A673 (cell line): ENCODE measurements around the gene PLA2G6. TPM values are rescaled to one million over a fixed set of nuclear protein-coding genes. Genes with fewer than 3 reads are reported as not detected.

Experiments
- BruUV-seq: library from RNA; stranded (reverse); fragments of 400-500 nt; replicated peaks from 2 replicates; lab custom pipeline; 2021; lab: Mats Ljungman, UMichigan
- CTCF ChIA-PET: fragments of 300-600 bp; sonication (Branson Sonifier 250); formaldehyde crosslinking; loops from one replicate; lab custom pipeline; 2022; ENCODE audit warnings: antibody characterized with exemption; lab: Charles Lee
- POLR2A ChIA-PET: fragments of 300-600 bp; sonication (Branson Sonifier 250); formaldehyde crosslinking; loops from one replicate; lab custom pipeline; 2022; ENCODE audit warnings: antibody characterized with exemption; ENCODE audit not compliant: low non-redundant PET; lab: Charles Lee
- DNase-seq: peaks from one replicate; pipeline ENCODE4 v3.0.0-alpha.2; 2015; ENCODE audit warnings: low spot score
- H3K27ac ChIP-seq: fragments of 200-600 bp; sonication (generic); 2 replicates; pipeline ENCODE4 v1.5.1; 2016; ENCODE audit warnings: mixed run types, low read depth, mild to moderate bottlenecking, mixed read lengths, antibody characterized with exemption, low read length; ENCODE audit not compliant: poor library complexity, severe bottlenecking
- H3K27me3 ChIP-seq: fragments of 200-600 bp; sonication (generic); replicated peaks from 2 replicates; pipeline ENCODE4 v1.6.1; 2017; ENCODE audit warnings: mixed run types, low read depth, mild to moderate bottlenecking, mixed read lengths, antibody characterized with exemption, low read length; ENCODE audit not compliant: insufficient read depth, poor library complexity
- H3K36me3 ChIP-seq: fragments of 200-600 bp; sonication (generic); 2 replicates; pipeline ENCODE4 v1.6.1; 2016; ENCODE audit warnings: mixed run types, mild to moderate bottlenecking, mixed read lengths, antibody characterized with exemption, low read length; ENCODE audit not compliant: insufficient read depth, poor library complexity, severe bottlenecking
- H3K4me1 ChIP-seq: fragments of 200-600 bp; sonication (generic); 2 replicates; pipeline ENCODE4 v1.6.1; 2017; ENCODE audit warnings: mixed run types, mild to moderate bottlenecking, mixed read lengths, antibody characterized with exemption, low read length; ENCODE audit not compliant: insufficient read depth, poor library complexity, severe bottlenecking
- H3K4me3 ChIP-seq: fragments of 200-600 bp; sonication (generic); 2 replicates; pipeline ENCODE4 v1.5.1; 2016; ENCODE audit warnings: low read depth, mixed run types, mild to moderate bottlenecking, mixed read lengths, low read length; ENCODE audit not compliant: poor library complexity, severe bottlenecking
- H3K9me3 ChIP-seq: fragments of 200-600 bp; sonication (generic); 2 replicates; pipeline ENCODE4 v1.6.1; 2016; ENCODE audit warnings: mixed run types, low read depth, mild to moderate bottlenecking, mixed read lengths, antibody characterized with exemption, low read length; ENCODE audit not compliant: poor library complexity, severe bottlenecking
- EZH2 ChIP-seq: fragments of 200-600 bp; sonication (generic); IDR thresholded peaks from 2 replicates; pipeline ENCODE4 v1.6.1; 2017; ENCODE audit warnings: borderline replicate concordance, low read depth, mild to moderate bottlenecking, mixed read lengths, antibody characterized with exemption, low read length; ENCODE audit not compliant: poor library complexity, severe bottlenecking
- intact Hi-C: fragments of 100-400 bp; cut with micrococcal nuclease; formaldehyde crosslinking; loops from one replicate; pipeline ENCODE4 v1.10.0; 2022; ENCODE audit not compliant: unreplicated experiment
- total RNA-seq: library from RNA; stranded (reverse); gene quantifications from 2 replicates; pipeline ENCODE4 v1.2.3, GENCODE V29; 2021
- TF ChIP-seq, protein P1 (sequence below): fragments of 300-800, 200-600 bp; sonication (generic); conservative IDR thresholded peaks from 2 replicates; pipeline ENCODE4 v1.5.1; 2017; ENCODE audit warnings: low read depth, mild to moderate bottlenecking, antibody characterized with exemption, low read length, moderate library complexity, mixed read lengths

Gene PLA2G6
- total RNA-seq, 1 experiment from 2014 or later, result 31.8 TPM

DNA sequence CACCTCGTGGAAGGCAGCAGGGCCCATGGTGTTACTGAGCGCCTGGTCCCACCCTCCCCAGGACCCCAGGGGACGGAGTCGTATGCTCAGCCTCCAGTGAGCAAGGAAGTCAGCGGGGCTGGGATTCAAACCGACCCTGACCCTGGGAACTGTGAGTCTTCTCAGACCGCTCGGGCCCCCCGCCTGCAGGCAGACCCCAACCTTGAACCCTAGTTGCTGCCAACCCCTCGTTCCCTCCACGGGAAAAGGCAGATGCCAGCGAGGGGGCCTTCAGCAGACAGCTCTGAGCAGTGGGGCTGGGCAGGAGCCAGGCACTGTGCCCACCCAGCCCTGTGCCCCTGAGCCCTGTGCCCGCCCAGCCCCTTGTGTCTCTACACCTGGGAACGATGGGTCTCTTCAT lies 104.0 kb downstream of the PLA2G6 start:
- Histone ChIP-seq H3K4me1 (peaks cover 12% of the 10 kb centered on the region), H3K27ac (no peak overlapping the region), H3K4me3 (no peak overlapping the region), H3K27me3 (peaks cover 18% of the 10 kb centered on the region), H3K9me3 (no peaks in the 10 kb centered on the region), H3K36me3 (no peaks in the 10 kb centered on the region)
- TF ChIP-seq EZH2, result no peak
- TF ChIP-seq, protein P1, sequence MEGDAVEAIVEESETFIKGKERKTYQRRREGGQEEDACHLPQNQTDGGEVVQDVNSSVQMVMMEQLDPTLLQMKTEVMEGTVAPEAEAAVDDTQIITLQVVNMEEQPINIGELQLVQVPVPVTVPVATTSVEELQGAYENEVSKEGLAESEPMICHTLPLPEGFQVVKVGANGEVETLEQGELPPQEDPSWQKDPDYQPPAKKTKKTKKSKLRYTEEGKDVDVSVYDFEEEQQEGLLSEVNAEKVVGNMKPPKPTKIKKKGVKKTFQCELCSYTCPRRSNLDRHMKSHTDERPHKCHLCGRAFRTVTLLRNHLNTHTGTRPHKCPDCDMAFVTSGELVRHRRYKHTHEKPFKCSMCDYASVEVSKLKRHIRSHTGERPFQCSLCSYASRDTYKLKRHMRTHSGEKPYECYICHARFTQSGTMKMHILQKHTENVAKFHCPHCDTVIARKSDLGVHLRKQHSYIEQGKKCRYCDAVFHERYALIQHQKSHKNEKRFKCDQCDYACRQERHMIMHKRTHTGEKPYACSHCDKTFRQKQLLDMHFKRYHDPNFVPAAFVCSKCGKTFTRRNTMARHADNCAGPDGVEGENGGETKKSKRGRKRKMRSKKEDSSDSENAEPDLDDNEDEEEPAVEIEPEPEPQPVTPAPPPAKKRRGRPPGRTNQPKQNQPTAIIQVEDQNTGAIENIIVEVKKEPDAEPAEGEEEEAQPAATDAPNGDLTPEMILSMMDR, result no peak
- DNase-seq, result no peak
- BruUV-seq, result no TSS peak
- ChIA-PET CTCF (no interaction called here), POLR2A (no interaction called here)
- intact Hi-C loops, result no loop called here

DNA sequence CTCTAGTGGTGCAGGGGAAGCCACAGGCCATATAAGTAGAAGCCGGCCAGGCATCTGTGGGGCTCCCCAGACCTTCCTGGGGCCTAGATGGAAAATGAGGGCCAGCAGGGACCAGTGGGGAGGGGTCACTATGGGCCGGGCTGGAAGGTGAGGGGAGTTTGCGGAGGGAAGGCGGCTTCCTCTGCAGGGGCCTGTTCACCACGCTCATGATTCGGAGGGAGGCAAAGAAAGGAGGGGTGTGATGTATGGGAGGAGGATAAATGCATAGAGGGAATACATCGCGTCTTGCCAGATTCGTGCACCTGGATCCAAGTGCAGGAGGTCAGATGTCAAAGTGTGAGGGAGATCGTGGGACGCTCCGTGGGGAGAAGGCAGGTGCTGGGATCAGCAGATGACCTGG lies 104.5 kb downstream of the PLA2G6 start:
- intact Hi-C loops, result no loop called here
- peaks cover 15% of the 10 kb centered on the region for H3K27me3 ChIP-seq
- peaks cover 12% of the 10 kb centered on the region for H3K4me1 ChIP-seq
- ChIA-PET POLR2A (no interaction called here), CTCF (no interaction called here)
- H3K27ac ChIP-seq, result no peak overlapping the region
- no TSS peak for BruUV-seq
- no peaks in the 10 kb centered on the region for H3K36me3 ChIP-seq
- H3K4me3 ChIP-seq, result no peak overlapping the region
- no peak for DNase-seq
- no peaks in the 10 kb centered on the region for H3K9me3 ChIP-seq
- TF ChIP-seq EZH2, result no peak
- TF ChIP-seq, protein P1, result no peak

DNA sequence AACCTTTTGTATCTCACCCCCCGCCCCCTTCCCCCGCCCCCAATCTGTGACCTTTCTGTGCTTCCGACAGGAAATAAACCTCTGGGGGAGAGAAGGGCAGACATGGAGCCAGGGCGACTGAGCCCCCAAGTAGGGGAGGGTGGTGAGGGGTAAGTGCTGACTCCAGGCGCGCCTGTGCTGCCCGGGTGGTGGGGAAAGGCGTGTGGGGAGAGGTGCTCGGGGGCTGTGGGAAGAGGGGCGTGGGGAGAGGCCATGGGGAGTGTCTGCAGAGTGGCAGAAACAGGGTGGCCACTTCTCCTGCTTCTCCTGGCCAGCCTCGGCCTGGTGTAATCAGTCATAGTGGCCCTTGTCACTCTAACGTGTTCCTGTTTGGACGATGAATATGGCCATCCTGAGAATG lies 105.7 kb downstream of the PLA2G6 start:
- no peaks in the 10 kb centered on the region for H3K9me3 ChIP-seq
- TF ChIP-seq, protein P1, result no peak
- no peak for TF ChIP-seq EZH2
- H3K27me3 ChIP-seq, result peaks cover 8% of the 10 kb centered on the region
- intact Hi-C loops, result no loop called here
- ChIA-PET CTCF (no interaction called here), POLR2A (no interaction called here)
- H3K4me1 ChIP-seq, result peaks cover 2% of the 10 kb centered on the region
- no TSS peak for BruUV-seq
- H3K36me3 ChIP-seq, result no peaks in the 10 kb centered on the region
- no peak overlapping the region for H3K4me3 ChIP-seq
- no peak overlapping the region for H3K27ac ChIP-seq
- DNase-seq, result no peak
